Epidermal melanocyte (primary cell): ENCODE data around the gene ITPRID1.

Source experiments
- DNase-seq: peaks from one replicate; pipeline ENCODE4 v3.0.0; 2011; ENCODE audit warnings: low spot score; ENCODE audit not compliant: insufficient read length

The ITPRID1 gene

GRCh38 chr7:31692871-31693270 lies 179.0 kb downstream of the ITPRID1 start:
- no peak for DNase-seq

- DNase-seq, result no peak
Measured at GRCh38 chr7:31695859-31696614, 182.1 kb downstream of the ITPRID1 start.

GRCh38 chr7:31699050-31699449 lies 185.2 kb downstream of the ITPRID1 start:
- no peak for DNase-seq

- DNase-seq, result no peak
Measured at GRCh38 chr7:31702354-31702753, 188.5 kb downstream of the ITPRID1 start.

- DNase-seq, result no peak
Measured at GRCh38 chr7:31705377-31705776, 191.5 kb downstream of the ITPRID1 start.

GRCh38 chr7:31707089-31707488 lies 193.2 kb downstream of the ITPRID1 start:
- DNase-seq, result no peak
